Activated CD4-positive, alpha-beta T cell treated with anti-CD3 and anti-CD28 coated beads, Interleukin-10, Interleukin-2, amounts not matched to agents 100 ng/mL and 50 ng/mL, durations not matched to agents 16 hours and 8 hours (primary cell): ENCODE measurements around the gene IGSF22.
"Not testable (repeated sequence)": the region's sequence is repeated elsewhere in the genome, so short reads cannot be mapped to it uniquely, and the experiment has no call there.

ENCODE experiments used
- DNase-seq: peaks from one replicate; pipeline ENCODE4 v3.0.0-alpha.2; 2020

The IGSF22 gene

DNA sequence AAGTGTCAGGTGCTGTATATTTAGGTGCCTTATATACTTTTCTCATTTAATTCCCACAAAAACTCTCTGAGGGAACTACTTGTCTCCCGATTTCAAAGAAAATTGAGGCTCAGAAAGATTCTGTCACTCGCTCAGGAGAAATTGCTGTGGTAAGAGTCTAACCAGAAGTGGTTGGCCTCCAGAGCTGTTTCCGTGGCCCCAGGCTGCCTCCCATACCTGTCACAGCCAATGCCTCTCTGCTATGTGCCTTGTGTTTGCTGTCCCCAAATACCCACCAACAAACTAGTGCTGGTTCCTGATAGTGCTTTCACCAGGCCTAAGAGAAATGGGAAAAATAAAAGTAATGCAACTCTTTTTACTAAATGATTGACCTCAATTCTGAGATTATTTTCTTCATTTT is 48.4 kb downstream of the IGSF22 start:
- no peak for DNase-seq

DNA sequence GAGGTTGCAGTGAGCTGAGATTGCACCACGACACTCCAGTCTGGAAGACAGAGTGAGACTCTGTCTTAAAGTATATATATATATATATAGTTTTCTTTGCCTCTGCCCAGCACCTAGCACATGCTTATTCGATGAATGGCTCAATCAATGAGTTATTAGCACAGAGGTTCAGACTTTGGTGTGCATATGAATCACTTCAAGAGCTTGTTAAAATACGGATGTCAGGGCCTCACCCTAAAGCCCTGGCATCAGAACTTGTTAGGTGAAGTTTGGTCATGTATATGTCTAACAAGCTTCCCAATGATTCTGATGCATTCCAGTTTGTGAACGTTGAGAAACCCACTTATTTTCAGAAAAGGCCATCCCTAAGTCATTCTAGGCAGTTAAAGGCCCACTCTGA is 49.2 kb downstream of the IGSF22 start:
- DNase-seq = no peak

DNA sequence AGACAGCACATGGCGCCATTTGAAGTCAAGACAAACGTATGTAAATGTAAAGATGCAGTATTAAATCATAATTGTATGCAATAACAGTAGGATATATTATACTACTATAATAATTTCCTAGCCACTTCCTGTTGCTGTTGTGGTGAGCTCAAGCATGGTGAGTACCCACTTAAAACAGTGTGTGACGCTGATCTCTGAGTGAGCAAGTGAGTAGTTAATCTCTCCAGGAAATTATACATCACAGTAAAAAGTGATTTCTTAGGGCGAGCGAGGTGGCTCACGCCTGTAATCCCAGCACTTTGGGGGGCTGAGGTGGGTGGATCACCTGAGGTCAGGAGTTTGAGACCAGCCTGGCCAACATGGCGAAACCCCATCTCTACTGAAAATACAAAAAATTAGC is 53.8 kb downstream of the IGSF22 start:
- peak; percentile 37 for DNase-seq

DNA sequence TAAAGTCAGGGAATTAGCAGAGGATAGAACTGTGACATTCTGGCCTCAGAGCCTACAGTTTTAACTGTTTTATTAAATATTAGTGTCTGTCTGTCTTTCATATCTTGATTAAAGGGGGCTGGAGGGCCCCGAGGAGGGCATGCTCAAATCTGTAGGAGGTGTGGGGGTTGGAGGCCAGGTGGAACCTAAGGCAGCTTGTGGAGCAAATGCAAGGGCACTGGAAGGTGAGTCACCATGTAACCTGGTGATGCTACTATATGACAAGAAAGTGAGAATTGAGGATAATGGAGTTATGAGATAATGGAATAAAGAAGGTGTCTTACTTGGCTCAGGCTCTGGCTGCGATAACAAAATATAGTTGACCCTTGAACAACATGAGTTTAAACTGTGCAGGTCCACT is 54.7 kb downstream of the IGSF22 start:
- no peak for DNase-seq

DNA sequence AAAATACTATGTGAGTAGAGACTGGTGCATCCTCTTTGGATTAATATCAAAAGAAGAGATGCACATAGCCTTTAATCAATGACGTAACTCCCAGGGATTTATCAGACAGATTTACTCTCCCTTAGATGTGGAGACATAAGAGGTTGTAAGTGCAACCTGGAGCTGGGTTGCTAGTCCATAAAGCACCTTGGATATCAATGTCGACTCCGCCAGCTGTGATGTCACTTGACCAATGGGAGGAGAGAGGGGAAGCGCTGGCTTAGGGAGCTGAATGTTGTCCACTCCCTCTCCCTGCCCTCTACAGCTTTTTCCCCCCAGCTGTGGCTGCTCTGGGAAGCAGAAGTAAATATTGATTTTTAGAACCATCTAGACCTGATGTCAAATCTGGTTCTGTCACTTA is 56.3 kb downstream of the IGSF22 start:
- DNase-seq = no peak

DNA sequence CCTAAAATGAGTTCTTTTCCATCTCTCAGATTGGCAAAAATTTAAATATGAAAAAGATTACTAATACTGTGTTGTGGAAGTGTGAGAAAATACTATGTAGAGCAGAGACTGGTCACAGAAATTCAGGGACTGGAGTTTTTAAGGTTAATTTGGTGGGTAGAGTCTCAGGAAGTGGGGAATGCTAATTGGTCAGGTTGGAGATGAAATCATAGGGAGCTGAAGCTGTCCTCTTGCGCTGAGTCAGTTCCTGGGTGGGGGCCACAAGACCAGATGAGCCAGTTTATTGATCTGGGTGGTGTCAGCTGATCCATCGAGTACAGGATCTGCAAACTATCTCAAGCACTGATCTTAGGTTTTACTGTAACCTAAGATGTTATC is 56.8 kb downstream of the IGSF22 start:
- DNase-seq = peak; percentile 44

DNA sequence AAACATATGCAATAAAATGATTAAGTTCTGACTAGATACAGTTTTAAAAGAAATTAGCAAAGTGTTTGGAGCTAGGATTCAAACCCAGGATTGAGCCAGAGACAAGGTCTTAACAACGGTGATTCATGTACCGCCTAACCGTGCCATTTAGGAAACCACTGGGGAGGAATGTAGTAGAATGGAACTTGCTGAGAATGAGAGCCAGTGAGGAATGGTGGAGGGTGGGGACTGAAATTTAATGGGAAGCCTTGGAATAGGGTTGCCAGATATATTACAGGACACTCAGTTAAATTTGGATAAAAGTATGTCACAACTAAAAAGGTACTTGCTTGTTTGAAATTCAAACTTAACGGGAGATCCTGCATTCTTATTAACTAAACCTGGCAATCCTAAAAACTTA is 57.9 kb downstream of the IGSF22 start:
- DNase-seq = no peak

DNA sequence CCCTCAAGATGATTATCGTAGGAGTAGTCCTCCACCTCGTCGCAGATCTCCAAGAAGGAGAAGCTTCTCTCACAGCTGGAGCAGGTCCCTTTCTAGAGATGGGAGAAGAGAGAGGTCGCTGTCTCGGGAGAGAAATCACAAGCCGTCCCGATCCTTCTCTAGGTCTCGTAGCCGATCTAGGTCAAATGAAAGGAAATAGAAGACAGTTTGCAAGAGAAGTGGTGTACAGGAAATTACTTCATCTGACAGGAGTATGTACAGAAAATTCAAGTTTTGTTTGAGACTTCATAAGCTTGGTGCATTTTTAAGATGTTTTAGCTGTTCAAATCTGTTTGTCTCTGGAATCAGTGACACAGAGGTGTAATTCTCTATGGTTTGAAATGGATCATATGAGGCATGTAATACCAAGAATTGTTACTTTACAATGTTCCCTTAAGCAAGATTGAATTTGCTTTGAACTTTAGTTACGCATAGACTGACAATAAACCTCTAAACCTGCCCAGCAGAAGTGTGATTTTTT is 60.6 kb downstream of the IGSF22 start:
- not testable (repeated sequence) for DNase-seq

DNA sequence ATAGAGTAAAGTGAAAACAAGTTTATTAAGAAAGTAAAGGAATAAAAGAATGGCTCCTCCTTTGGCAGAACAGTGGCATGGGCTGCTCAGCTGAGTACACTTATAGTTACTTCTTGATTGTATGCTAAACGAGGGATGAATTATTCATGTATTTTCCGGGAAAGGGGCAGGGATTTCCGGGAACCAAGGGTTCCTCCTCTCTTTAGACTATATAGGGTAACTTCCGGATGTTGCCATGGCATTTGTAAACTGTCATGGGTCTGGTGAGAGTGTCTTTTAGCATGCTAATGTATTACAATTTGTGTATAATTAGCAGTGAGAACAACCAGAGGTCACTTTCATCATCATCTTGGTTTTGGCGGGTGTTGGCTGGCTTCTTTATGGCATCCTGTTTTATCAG is 68.3 kb downstream of the IGSF22 start:
- DNase-seq = no peak
